NCI-H187 (cell line): ENCODE measurements around the gene GPHN.
"Not testable (repeated sequence)": the region's sequence is repeated elsewhere in the genome, so short reads cannot be mapped to it uniquely, and the experiment has no call there.

Experiments
- DNase-seq, 2 experiments: peaks; one replicate each; lab custom pipeline; 2025; lab: John Stamatoyannopoulos, UW

The GPHN gene

GRCh38 chr14:66662374-66662773, 154.4 kb downstream of the GPHN start:
- no peak for DNase-seq

- DNase-seq = no peak
These were observed 169.8 kb downstream of the GPHN start for GRCh38 chr14:66677780-66678179.

GRCh38 chr14:66680216-66680615, 172.3 kb downstream of the GPHN start:
- DNase-seq = no peak

GRCh38 chr14:66696326-66696725, 188.4 kb downstream of the GPHN start:
- DNase-seq = no peak

GRCh38 chr14:66698503-66698902, 190.6 kb downstream of the GPHN start:
- DNase-seq = no peak

- no peak for DNase-seq
These were observed 193.9 kb downstream of the GPHN start for GRCh38 chr14:66701813-66702212.

GRCh38 chr14:66708267-66708666, 200.3 kb downstream of the GPHN start:
- no peak for DNase-seq

- DNase-seq = no peak
These were observed 201.3 kb downstream of the GPHN start for GRCh38 chr14:66709291-66709690.

- not testable (repeated sequence) for DNase-seq
These were observed 206.3 kb downstream of the GPHN start for GRCh38 chr14:66714291-66714690.

- DNase-seq = not testable (repeated sequence)
These were observed 207.4 kb downstream of the GPHN start for GRCh38 chr14:66715313-66715712.

- no peak for DNase-seq
These were observed 208.3 kb downstream of the GPHN start for GRCh38 chr14:66716227-66716626.

- DNase-seq = no peak
These were observed 209.7 kb downstream of the GPHN start for GRCh38 chr14:66717561-66718140.

GRCh38 chr14:66724996-66725395, 217.0 kb downstream of the GPHN start:
- DNase-seq = no peak

- DNase-seq = not testable (repeated sequence)
These were observed 223.4 kb downstream of the GPHN start for GRCh38 chr14:66731298-66731697.

- no peak for DNase-seq
These were observed 227.9 kb downstream of the GPHN start for GRCh38 chr14:66735853-66736252.

- no peak for DNase-seq
These were observed 231.9 kb downstream of the GPHN start for GRCh38 chr14:66739826-66740225.

GRCh38 chr14:66745078-66745477, 237.1 kb downstream of the GPHN start:
- DNase-seq = no peak

- DNase-seq = no peak
These were observed 238.5 kb downstream of the GPHN start for GRCh38 chr14:66746316-66747006.

GRCh38 chr14:66752109-66752508, 244.2 kb downstream of the GPHN start:
- DNase-seq = no peak

- DNase-seq = no peak
These were observed 250.2 kb downstream of the GPHN start for GRCh38 chr14:66758031-66758613.

- no peak for DNase-seq
These were observed 264.2 kb downstream of the GPHN start for GRCh38 chr14:66772146-66772545.

GRCh38 chr14:66782853-66783252, 274.9 kb downstream of the GPHN start:
- DNase-seq = no peak

- no peak for DNase-seq
These were observed 282.2 kb downstream of the GPHN start for GRCh38 chr14:66790101-66790500.

- no peak for DNase-seq
These were observed 295.0 kb downstream of the GPHN start for GRCh38 chr14:66802962-66803361.
